H1 (cell line): ENCODE results near the gene HPRT1. TPM values are rescaled to one million over a fixed set of nuclear protein-coding genes. Genes with fewer than 3 reads are reported as not detected.

Experiments used
- CTCF ChIA-PET: fragments of 300-600 bp; sonication (Branson Sonifier 250); formaldehyde crosslinking; loops from one replicate; lab custom pipeline; 2021; ENCODE audit not compliant: partially characterized antibody; lab: Charles Lee
- POLR2A ChIA-PET: fragments of 300-600 bp; sonication (Branson Sonifier 250); formaldehyde crosslinking; loops from one replicate; lab custom pipeline; 2021; ENCODE audit warnings: inconsistent platforms; ENCODE audit not compliant: partially characterized antibody; lab: Charles Lee
- DNase-seq, 2 experiments: peaks; one replicate each; pipeline versions ENCODE4 v3.0.0 to v3.0.0-alpha.2; 2010 to 2022; ENCODE audit warnings: low spot score in 2 of 2, low read depth in 1 of 2, mixed read lengths in 1 of 2
- FAIRE-seq: peaks from 2 replicates; lab custom pipeline; 2011; peaks lifted over from hg19 to GRCh38; lab: Jason Lieb, UNC
- H2AFZ ChIP-seq: 2 replicates; pipeline ENCODE4 v1.8.1; 2012; ENCODE audit warnings: low read length, inconsistent platforms
- H2AK5ac ChIP-seq: 2 replicates; pipeline ENCODE4 v1.6.1; 2013; ENCODE audit warnings: low read depth, low read length
- H2BK120ac ChIP-seq: replicated peaks from 2 replicates; pipeline ENCODE3; 2013; ENCODE audit warnings: low read depth, low read length, inconsistent platforms
- H2BK12ac ChIP-seq: 2 replicates; pipeline ENCODE4 v1.6.1; 2013; ENCODE audit warnings: low read depth, low read length
- H2BK15ac ChIP-seq: 2 replicates; pipeline ENCODE4 v1.6.1; 2013; ENCODE audit warnings: low read length
- H2BK20ac ChIP-seq: 2 replicates; pipeline ENCODE4 v1.6.1; 2013; ENCODE audit warnings: low read length
- H2BK5ac ChIP-seq: 2 replicates; pipeline ENCODE4 v1.6.1; 2013; ENCODE audit warnings: low read depth, low read length
- H3K14ac ChIP-seq: 2 replicates; pipeline ENCODE4 v1.6.1; 2013; ENCODE audit warnings: inconsistent platforms; ENCODE audit not compliant: insufficient read length
- H3K18ac ChIP-seq: 2 replicates; pipeline ENCODE4 v1.6.1; 2013; ENCODE audit warnings: low read length; ENCODE audit errors: extremely low read depth
- H3K23ac ChIP-seq: 2 replicates; pipeline ENCODE4 v1.6.1; 2013; ENCODE audit warnings: inconsistent platforms; ENCODE audit not compliant: insufficient read length
- H3K23me2 ChIP-seq: 2 replicates; pipeline ENCODE4 v1.6.1; 2013; ENCODE audit warnings: low read depth, low read length
- H3K27ac ChIP-seq: 2 replicates; pipeline ENCODE4 v1.6.1; 2011; ENCODE audit warnings: low read depth, low read length, inconsistent platforms
- H3K27me3 ChIP-seq, 4 experiments: replicated peaks in 1 of 4; 1 replicate in 1 of 4; 2 replicates in 3 of 4; pipeline versions ENCODE4 v1.6.1 to v1.8.1; 2011 to 2013; ENCODE audit warnings: low read length in 3 of 4, mild to moderate bottlenecking in 3 of 4, inconsistent platforms in 2 of 4, mixed read lengths in 2 of 4, moderate library complexity in 1 of 4; ENCODE audit not compliant: control insufficient read depth in 3 of 4, insufficient read depth in 3 of 4; ENCODE audit errors: extremely low read depth in 1 of 4
- H3K36me3 ChIP-seq, 4 experiments: 2 replicates each; pipeline versions ENCODE4 v1.6.1 to v1.8.1; 2011 to 2013; ENCODE audit warnings: mild to moderate bottlenecking in 4 of 4, low read length in 3 of 4, moderate library complexity in 2 of 4, control low read depth in 1 of 4, inconsistent platforms in 1 of 4; ENCODE audit not compliant: insufficient read depth in 4 of 4, control insufficient read depth in 2 of 4
- H3K4ac ChIP-seq: replicated peaks from 2 replicates; pipeline ENCODE3; 2013; ENCODE audit warnings: low read length, low read depth, mixed read lengths, inconsistent platforms; ENCODE audit not compliant: insufficient read length
- H3K4me1 ChIP-seq, 4 experiments: replicated peaks in 1 of 4; 1 replicate in 1 of 4; 2 replicates in 3 of 4; pipeline versions ENCODE4 v1.6.1 to v1.8.1; 2011 to 2013; ENCODE audit warnings: low read length in 3 of 4, inconsistent platforms in 2 of 4, mixed read lengths in 1 of 4; ENCODE audit not compliant: insufficient read depth in 4 of 4, control insufficient read depth in 3 of 4
- H3K4me2 ChIP-seq, 2 experiments: 2 replicates each; pipeline versions ENCODE4 v1.6.1 to v1.8.1; 2011 to 2013; ENCODE audit warnings: low read depth in 2 of 2, low read length in 2 of 2, control low read depth in 1 of 2, inconsistent platforms in 1 of 2, mild to moderate bottlenecking in 1 of 2; ENCODE audit not compliant: insufficient read depth in 1 of 2
- H3K4me3 ChIP-seq, 4 experiments: fragments of 200-600, 300-600 bp in 1 of 4; sonication (generic), shearing (Covaris generic), sonication (Bioruptor Twin) in 1 of 4; 2 replicates each; pipeline versions ENCODE4 v1.5.1 to v1.8.1; 2011 to 2016; ENCODE audit warnings: low read length in 4 of 4, low read depth in 3 of 4, control low read depth in 2 of 4, inconsistent platforms in 2 of 4, mild to moderate bottlenecking in 2 of 4, mixed read lengths in 1 of 4, moderate library complexity in 1 of 4; ENCODE audit not compliant: insufficient read depth in 2 of 4; ENCODE audit errors: extremely low read depth in 1 of 4
- H3K56ac ChIP-seq: replicated peaks from 2 replicates; pipeline ENCODE3; 2013; ENCODE audit warnings: low read depth, mild to moderate bottlenecking, mixed read lengths, low read length, inconsistent platforms; ENCODE audit not compliant: insufficient read length
- H3K79me1 ChIP-seq: 2 replicates; pipeline ENCODE4 v1.6.1; 2013; ENCODE audit warnings: low read depth, low read length, control low read depth
- H3K79me2 ChIP-seq, 2 experiments: 2 replicates each; pipeline versions ENCODE4 v1.6.1 to v1.8.1; 2012 to 2013; ENCODE audit warnings: low read length in 2 of 2, mild to moderate bottlenecking in 2 of 2, inconsistent platforms in 1 of 2; ENCODE audit not compliant: insufficient read depth in 2 of 2, control insufficient read depth in 1 of 2
- H3K9ac ChIP-seq, 4 experiments: replicated peaks in 1 of 4; 1 replicate in 1 of 4; 2 replicates in 3 of 4; pipeline versions ENCODE4 v1.6.1 to v1.8.1; 2011 to 2013; ENCODE audit warnings: low read depth in 3 of 4, low read length in 3 of 4, control low read depth in 2 of 4, mild to moderate bottlenecking in 2 of 4, moderate library complexity in 2 of 4, inconsistent platforms in 1 of 4; ENCODE audit errors: extremely low read depth in 1 of 4
- H3K9me3 ChIP-seq, 2 experiments: 2 replicates each; pipeline versions ENCODE4 v1.6.1 to v1.8.1; 2012 to 2013; ENCODE audit warnings: mild to moderate bottlenecking in 2 of 2, moderate library complexity in 2 of 2, control low read depth in 1 of 2, inconsistent platforms in 1 of 2, low read depth in 1 of 2, low read length in 1 of 2, mixed read lengths in 1 of 2; ENCODE audit not compliant: insufficient read depth in 2 of 2
- H4K20me1 ChIP-seq, 2 experiments: replicated peaks in 1 of 2; 2 replicates each; pipeline versions ENCODE3 to v1.8.1; 2011 to 2013; ENCODE audit warnings: inconsistent platforms in 2 of 2, low read length in 2 of 2, mild to moderate bottlenecking in 1 of 2; ENCODE audit not compliant: insufficient read depth in 2 of 2, control insufficient read depth in 1 of 2
- H4K5ac ChIP-seq: 2 replicates; pipeline ENCODE4 v1.6.1; 2013; ENCODE audit warnings: low read length, low read depth, mixed read lengths, inconsistent platforms; ENCODE audit not compliant: insufficient read length
- H4K8ac ChIP-seq: 2 replicates; pipeline ENCODE4 v1.8.0; 2013; ENCODE audit warnings: mild to moderate bottlenecking, moderate library complexity, low read length, inconsistent platforms; ENCODE audit not compliant: insufficient read depth; ENCODE audit errors: extremely low read depth
- H4K91ac ChIP-seq: replicated peaks from 2 replicates; pipeline ENCODE3; 2013; ENCODE audit warnings: low read length, mixed read lengths, inconsistent platforms; ENCODE audit not compliant: insufficient read length
- ASH2L ChIP-seq: fragments of 200-600, 300-600 bp; sonication (generic); IDR thresholded peaks from one replicate; pipeline ENCODE4 v1.7.1; 2017; ENCODE audit warnings: low read length
- BRCA1 ChIP-seq: IDR thresholded peaks from 2 replicates; pipeline ENCODE4 v1.6.1; 2012; ENCODE audit warnings: low read depth, low read length, improper control_type of control experiment
- CEBPB ChIP-seq: IDR thresholded peaks from 2 replicates; pipeline ENCODE4 v1.6.1; 2012; ENCODE audit warnings: low read depth, low read length
- E2F6 ChIP-seq: IDR thresholded peaks from 2 replicates; pipeline ENCODE4 v1.6.1; 2012; ENCODE audit warnings: inconsistent platforms
- HDAC6 ChIP-seq: IDR thresholded peaks from one replicate; pipeline ENCODE4 v1.7.1; 2012; ENCODE audit warnings: low read depth, mild to moderate bottlenecking, inconsistent platforms, low read length, moderate library complexity
- MAX ChIP-seq: IDR thresholded peaks from 2 replicates; pipeline ENCODE4 v1.6.1; 2012; ENCODE audit warnings: inconsistent platforms
- YY1 ChIP-seq: IDR thresholded peaks from 2 replicates; pipeline ENCODE4 v1.6.1; 2011; ENCODE audit warnings: low read depth, mild to moderate bottlenecking, low read length
- polyA plus RNA-seq, 7 experiments: library from polyadenylated mRNA; depleted of rRNA in 3 of 7; stranded (reverse) in 5 of 7; unstranded in 2 of 7; fragments of >200 nt in 5 of 7; fragments of 200-250 nt in 2 of 7; gene quantifications; 1 replicate in 5 of 7; 2 replicates in 1 of 7; 4 replicates in 1 of 7; pipeline versions ENCODE4 v1.2.1 to v1.2.3, GENCODE V29; 2011 to 2013; ENCODE audit warnings: missing spikeins in 2 of 7, mixed read lengths in 2 of 7
- total RNA-seq: library from RNA; stranded (reverse); fragmentation: NEBNext Ultra II Directional; extraction: Animal tissue kit (Norgen Biotek cat#: 25700); gene quantifications from 2 replicates; pipeline ENCODE4 v1.2.1, GENCODE V29; 2021

The HPRT1 gene
- total and polyA plus RNA-seq, 2 of the 8 experiments (the other 6 are each of a cell fraction or from before 2014, with no cell fraction given) = 16.9 to 49.5 TPM

GRCh38 chrX:134502686-134503085, 42.7 kb downstream of the HPRT1 start:
- Histone ChIP-seq H2AFZ (no peak overlapping the region), H2BK12ac (no peak overlapping the region), H2BK20ac (no peak overlapping the region), H2BK120ac (no peak overlapping the region), H3K27me3 (no peaks in the 10 kb centered on the region), H3K9me3 (no peaks in the 10 kb centered on the region), H3K14ac (no peak overlapping the region), H4K8ac (no peak overlapping the region), H3K79me1 (no peaks in the 10 kb centered on the region), H3K23ac (no peak overlapping the region), H3K4ac (no peak overlapping the region), H3K27ac (no peak overlapping the region), H3K79me2 (no peaks in the 10 kb centered on the region), H3K9ac (no peak overlapping the region), H3K56ac (no peak overlapping the region), H3K36me3 (peaks cover 0 to 15% (median 3%) of the 10 kb centered on the region in 4 experiments; a peak in 3 of 8 replicates), H3K23me2 (no peaks in the 10 kb centered on the region), H4K91ac (no peak overlapping the region), H3K18ac (no peak overlapping the region), H3K4me1 (no peaks in the 10 kb centered on the region), H4K20me1 (no peaks in the 10 kb centered on the region), H2BK15ac (no peak overlapping the region), H4K5ac (no peak overlapping the region), H3K4me2 (no peak overlapping the region), H2BK5ac (no peak overlapping the region), H3K4me3 (no peak overlapping the region), H2AK5ac (no peak overlapping the region)
- ChIA-PET POLR2A (no interaction called here), CTCF (interaction anchor here (0.9 to 1.4 kb wide), 3 partner anchors 19 to 262 kb away, joined by 3 to 5 read pairs (median 3); no protein-coding TSS in a partner anchor)
- FAIRE-seq = no peak
- no peak for DNase-seq
- TF ChIP-seq YY1 (no peak), ASH2L (no peak), CEBPB (no peak), E2F6 (no peak), HDAC6 (no peak), BRCA1 (no peak), MAX (no peak)
